ENCODE data around the gene COL2A1. TPM values are rescaled to one million over a fixed set of nuclear protein-coding genes. Genes with fewer than 3 reads are reported as not detected.

COL2A1 gene
- total RNA-seq, 4 donors from 2014 or later = 0.15 to 1.9 TPM; not detected in 2

GRCh38 chr12:47938594-47938993 is 65.7 kb downstream of the COL2A1 start:
- no peak for DNase-seq
- no peak overlapping the region for H3K4me3 ChIP-seq
- no peaks in the 10 kb centered on the region for H3K36me3 ChIP-seq
- no peaks in the 10 kb centered on the region for H3K4me1 ChIP-seq
- no peaks in the 10 kb centered on the region for H3K27me3 ChIP-seq
- no peak for TF ChIP-seq POLR2A (IDR thresholded peaks at IDR 0.05)
- no peak for TF ChIP-seq CTCF (IDR thresholded peaks at IDR 0.05)
- intact Hi-C loops (cut with DNase I; ENCODE audit: low total_unique reads) = no loop called here
- H3K9me3 ChIP-seq = no peaks in the 10 kb centered on the region
- H3K27ac ChIP-seq = no peak overlapping the region

GRCh38 chr12:47938093-47938492 is 66.2 kb downstream of the COL2A1 start:
- Histone ChIP-seq H3K4me3 (no peak overlapping the region), H3K4me1 (no peaks in the 10 kb centered on the region), H3K27me3 (no peaks in the 10 kb centered on the region), H3K9me3 (no peaks in the 10 kb centered on the region), H3K36me3 (no peaks in the 10 kb centered on the region), H3K27ac (no peak overlapping the region)
- DNase-seq = no peak
- TF ChIP-seq POLR2A (IDR thresholded peaks at IDR 0.05) (no peak), CTCF (IDR thresholded peaks at IDR 0.05) (no peak)
- intact Hi-C loops (cut with DNase I; ENCODE audit: low total_unique reads) = no loop called here

- peak in 1 of 2 donors; percentile 41 for DNase-seq
- Histone ChIP-seq H3K4me1 (no peaks in the 10 kb centered on the region), H3K4me3 (no peak overlapping the region), H3K27me3 (no peaks in the 10 kb centered on the region), H3K9me3 (no peaks in the 10 kb centered on the region), H3K36me3 (no peaks in the 10 kb centered on the region), H3K27ac (no peak overlapping the region)
- intact Hi-C loops (cut with DNase I; ENCODE audit: low total_unique reads) = no loop called here
- no peak for TF ChIP-seq POLR2A (IDR thresholded peaks at IDR 0.05)
- no peak for TF ChIP-seq CTCF (IDR thresholded peaks at IDR 0.05)
These were observed 69.1 kb downstream of the COL2A1 start for GRCh38 chr12:47935184-47935583.

GRCh38 chr12:47931187-47931586 is 73.1 kb downstream of the COL2A1 start:
- intact Hi-C loops (cut with DNase I; ENCODE audit: low total_unique reads) = no loop called here
- DNase-seq = no peak
- no peak for TF ChIP-seq POLR2A (IDR thresholded peaks at IDR 0.05)
- no peak for TF ChIP-seq CTCF (IDR thresholded peaks at IDR 0.05)
- H3K4me1 ChIP-seq = no peaks in the 10 kb centered on the region
- H3K4me3 ChIP-seq = no peak overlapping the region
- H3K27me3 ChIP-seq = no peaks in the 10 kb centered on the region
- H3K27ac ChIP-seq = no peak overlapping the region
- H3K36me3 ChIP-seq = no peaks in the 10 kb centered on the region
- no peaks in the 10 kb centered on the region for H3K9me3 ChIP-seq

GRCh38 chr12:47930634-47931033 is 73.6 kb downstream of the COL2A1 start:
- no peaks in the 10 kb centered on the region for H3K9me3 ChIP-seq
- TF ChIP-seq CTCF (IDR thresholded peaks at IDR 0.05) (no peak), POLR2A (IDR thresholded peaks at IDR 0.05) (no peak)
- H3K4me1 ChIP-seq = no peaks in the 10 kb centered on the region
- H3K4me3 ChIP-seq = no peak overlapping the region
- no peak overlapping the region for H3K27ac ChIP-seq
- H3K27me3 ChIP-seq = no peaks in the 10 kb centered on the region
- intact Hi-C loops (cut with DNase I; ENCODE audit: low total_unique reads) = no loop called here
- DNase-seq = no peak
- no peaks in the 10 kb centered on the region for H3K36me3 ChIP-seq

Data from uterus (tissue), 4 donors.